GM21390 (cell line): ENCODE data around the gene MARCHF2.
"Not testable (repeated sequence)": the region's sequence is repeated elsewhere in the genome, so short reads cannot be mapped to it uniquely, and the experiment has no call there.

Experiments used
- ATAC-seq: cut with Tn5 transposase; IDR thresholded peaks from one replicate; pipeline ENCODE4 v1.9.1; 2021; ENCODE audit not compliant: unreplicated experiment

Gene MARCHF2

DNA sequence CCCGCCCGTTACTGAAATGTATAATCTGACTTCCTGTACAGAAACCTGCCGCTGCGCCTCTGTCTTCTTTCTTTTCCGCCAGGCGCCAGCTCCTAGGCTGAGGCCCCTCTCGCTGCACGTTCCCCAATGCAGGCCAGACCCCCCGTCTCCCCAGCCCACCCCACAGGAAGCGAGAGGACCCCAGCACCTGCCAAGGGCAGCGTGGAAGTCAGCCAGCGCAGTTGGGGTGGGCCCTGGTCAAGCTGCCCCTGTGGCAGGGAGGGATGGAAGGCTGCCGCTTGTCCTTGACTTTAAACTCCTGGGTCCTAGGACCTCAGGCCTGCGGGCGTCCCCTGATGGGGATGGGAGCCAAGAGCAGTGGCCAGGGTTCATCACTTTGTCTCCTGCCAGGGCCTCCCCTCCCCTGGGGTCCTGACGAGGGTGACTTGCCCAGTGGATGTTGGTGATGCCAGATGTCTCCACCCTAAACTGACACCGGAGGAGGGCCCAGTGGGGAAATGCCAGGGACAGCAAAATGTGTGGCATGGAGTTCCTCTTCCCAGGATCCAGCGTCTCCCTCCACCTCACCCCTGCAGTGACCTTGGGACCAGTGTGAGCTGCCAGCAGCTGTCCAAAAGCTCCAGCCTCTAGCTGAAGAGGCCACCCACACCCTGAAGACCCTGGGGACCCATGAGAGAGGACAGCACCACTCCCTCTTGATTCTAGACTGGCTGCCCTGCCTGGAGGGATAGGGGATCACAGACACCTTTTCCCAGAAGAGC is 8.5 kb upstream of the MARCHF2 start:
- ATAC-seq: no peak

GRCh38 chr19:8410718-8411117 is 2.4 kb upstream of the MARCHF2 start:
- not testable (repeated sequence) for ATAC-seq

DNA sequence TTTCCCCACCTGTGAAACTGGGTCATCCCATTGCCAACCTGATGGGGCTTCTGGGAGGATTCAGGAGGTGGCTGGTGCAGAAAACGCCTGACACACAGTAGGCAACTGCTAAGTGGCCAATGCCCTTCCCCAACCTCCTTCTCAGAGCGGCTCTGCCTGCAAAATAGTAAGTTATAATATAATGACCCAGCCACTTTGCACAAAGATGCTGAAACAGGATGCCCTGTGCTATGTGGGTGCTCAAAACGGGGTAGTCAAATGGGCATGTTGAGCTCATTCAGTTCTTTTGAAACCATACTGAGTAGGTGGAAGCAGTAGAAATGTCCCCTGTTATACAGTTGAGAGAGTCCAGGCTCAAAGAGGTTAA is 507 bp downstream of the MARCHF2 start:
- peak; percentile 12 for ATAC-seq

GRCh38 chr19:8416796-8417195 is 3.7 kb downstream of the MARCHF2 start:
- no peak for ATAC-seq

DNA sequence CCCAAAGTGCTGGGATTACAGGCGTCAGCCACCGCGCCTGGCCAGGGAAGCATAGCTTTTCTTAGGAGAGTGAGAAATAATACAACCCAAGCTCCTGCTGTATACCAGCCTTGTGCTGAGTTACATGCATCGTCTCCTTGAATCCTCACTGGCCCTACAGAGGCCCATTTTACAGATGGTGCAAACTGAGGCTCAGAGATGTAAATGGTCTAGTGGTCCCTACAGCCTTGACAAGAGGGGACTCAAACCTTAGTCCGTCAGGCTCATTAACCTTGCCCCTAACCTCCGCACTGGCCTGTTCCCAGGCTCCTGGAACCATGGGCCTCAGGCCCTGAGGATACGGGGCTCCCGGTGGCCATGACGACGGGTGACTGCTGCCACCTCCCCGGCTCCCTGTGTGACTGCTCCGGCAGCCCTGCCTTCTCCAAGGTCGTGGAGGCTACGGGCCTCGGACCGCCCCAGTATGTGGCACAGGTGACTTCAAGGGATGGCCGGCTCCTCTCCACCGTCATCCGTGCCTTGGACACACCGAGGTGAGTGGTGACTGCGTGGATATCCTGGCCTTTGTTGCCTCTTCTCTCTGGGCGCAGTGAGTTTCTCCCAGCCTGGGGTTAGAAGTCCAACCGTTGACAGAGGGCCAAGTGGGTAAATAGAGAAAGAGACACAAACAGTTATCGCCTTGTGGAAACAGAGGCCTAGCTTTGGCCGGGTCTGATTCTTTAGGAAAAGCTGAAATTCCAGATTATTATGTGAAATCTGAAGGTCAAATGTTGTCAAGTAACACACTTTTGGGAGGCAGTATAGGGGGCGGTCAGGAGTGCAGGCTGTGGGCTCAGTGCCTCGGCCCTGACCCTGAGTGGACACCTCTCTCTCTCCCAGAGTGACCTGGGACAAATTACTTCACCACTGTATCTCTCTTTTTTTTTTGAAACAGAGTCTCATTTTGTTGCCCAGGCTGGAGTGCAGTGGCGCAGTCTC is 8.7 kb downstream of the MARCHF2 start:
- ATAC-seq: no peak

GRCh38 chr19:8423817-8424223 is 10.7 kb downstream of the MARCHF2 start:
- ATAC-seq: no peak

DNA sequence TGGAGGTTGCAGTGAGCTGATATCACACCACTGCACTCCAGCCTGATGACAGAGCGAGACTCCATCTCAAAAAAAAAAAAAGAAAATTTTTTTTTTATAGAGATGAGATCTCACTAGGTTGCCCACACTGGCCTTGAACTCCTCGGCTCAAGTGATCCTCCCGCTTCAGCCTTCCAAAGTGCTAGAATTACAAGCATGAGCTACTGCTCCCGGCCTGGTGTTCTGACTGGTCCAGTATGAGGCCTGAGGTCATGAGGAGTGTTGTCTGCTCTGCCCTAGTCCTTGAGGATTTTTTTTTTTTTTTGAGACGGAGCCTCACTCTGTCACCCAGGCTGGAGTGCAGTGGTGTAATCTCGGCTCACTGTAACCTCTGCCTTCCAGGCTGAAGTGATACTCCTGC is 12.2 kb downstream of the MARCHF2 start:
- not testable (repeated sequence) for ATAC-seq

DNA sequence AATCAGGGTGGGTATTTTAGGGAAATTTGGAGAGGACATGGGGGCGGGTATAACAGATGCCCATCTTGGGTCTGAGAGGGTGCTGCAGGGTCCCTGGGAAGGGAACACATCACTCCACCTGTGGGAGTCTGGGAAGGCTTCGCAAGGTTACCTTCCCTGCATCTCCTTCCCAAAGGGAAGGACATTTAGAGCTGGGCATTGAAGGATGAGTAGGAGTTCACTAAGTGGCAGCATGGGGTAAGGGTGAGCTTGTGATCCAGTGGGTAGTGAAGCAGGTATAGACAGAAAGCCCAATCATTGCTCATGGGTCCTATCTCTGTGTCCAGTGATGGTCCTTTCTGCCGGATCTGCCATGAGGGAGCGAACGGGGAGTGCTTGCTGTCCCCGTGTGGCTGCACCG is 13.2 kb downstream of the MARCHF2 start:
- no peak for ATAC-seq

GRCh38 chr19:8429044-8429443 is 15.9 kb downstream of the MARCHF2 start:
- no peak for ATAC-seq

DNA sequence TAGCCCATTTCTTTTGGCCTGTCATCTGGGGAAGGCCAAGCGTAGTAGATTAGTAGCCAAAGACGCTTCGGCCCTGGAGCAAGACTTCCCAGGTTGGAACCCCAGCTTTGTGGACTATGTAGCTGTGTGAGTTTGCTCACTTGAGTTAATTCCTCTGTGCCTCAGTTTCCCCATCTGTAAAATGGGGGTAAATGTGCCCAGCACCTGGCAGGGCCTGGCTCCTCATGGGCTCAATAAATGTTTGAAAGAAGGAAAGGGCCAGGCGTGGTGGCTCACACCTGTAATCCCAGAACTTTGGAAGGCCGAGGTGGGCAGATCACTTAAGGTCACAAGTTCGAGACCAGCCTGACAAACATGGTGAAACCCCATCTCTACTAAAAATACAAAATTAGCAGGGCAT is 16.7 kb downstream of the MARCHF2 start:
- ATAC-seq: no peak

DNA sequence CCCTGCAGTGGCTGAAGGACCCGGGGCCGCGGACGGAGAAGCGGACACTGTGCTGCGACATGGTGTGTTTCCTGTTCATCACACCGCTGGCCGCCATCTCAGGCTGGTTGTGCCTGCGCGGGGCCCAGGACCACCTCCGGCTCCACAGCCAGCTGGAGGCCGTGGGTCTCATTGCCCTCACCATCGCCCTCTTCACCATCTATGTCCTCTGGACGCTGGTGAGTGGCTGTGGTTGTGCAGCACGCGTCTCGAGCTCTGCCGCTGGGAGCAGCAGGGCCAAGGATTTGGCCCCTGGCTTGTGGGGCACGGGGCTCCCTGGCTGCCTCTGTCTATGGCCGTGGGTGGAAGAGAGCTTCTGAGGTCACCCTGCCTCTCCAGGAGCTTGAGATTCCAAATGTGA is 17.5 kb downstream of the MARCHF2 start:
- ATAC-seq: no peak

DNA sequence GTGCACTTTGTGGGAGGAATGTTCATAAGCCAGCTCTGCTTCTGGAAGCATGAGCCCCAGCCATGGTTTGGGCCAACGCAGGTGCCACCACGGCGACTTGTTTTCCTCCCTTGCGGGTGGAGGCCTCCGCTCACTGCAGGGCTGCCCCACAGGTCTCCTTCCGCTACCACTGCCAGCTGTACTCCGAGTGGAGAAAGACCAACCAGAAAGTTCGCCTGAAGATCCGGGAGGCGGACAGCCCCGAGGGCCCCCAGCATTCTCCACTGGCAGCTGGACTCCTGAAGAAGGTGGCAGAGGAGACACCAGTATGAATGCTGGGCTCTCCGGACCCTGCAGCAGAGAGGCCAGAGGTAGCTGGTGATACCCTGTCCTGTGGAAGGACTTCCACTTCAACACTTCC is 25.1 kb downstream of the MARCHF2 start:
- no peak for ATAC-seq

DNA sequence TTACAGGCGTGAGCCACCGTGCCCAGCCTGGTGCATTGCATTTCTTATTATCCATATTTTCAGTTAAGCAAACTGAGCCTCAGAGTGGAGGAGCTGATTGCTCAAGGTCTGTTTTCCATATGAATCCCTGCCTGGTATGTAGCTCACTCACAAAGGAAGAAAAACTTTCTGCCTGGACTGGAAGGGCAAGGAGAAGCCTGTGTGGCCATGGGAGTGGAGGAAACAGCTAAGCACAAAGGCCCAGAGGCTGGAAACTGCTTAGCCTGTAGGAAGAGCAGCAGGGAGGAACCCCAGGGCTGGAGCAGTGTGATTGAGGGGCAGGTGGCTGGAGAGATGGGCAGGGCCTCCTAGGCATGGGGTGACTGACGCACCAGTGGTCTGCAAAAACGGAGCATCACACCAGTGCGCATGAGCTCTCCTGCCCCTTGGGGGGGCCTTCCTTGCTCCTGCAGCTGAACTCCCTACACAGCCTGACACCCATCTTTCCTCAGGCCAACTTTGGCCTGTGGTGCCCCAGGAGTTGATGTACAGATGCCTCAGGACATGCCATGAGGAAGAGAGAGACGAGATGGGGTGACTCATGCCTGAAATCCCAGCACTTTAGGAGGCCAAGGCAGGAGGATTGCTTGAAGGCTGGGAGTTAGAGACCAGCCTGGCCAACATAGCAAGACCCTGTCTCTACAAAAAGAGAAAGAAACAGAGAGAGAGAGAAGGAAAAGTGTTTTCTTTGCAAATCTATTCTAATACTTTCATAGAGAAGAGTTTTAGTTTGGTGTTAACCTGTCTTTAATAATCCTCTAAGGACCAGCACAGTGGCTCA is 28.8 kb downstream of the MARCHF2 start:
- ATAC-seq: no peak

GRCh38 chr19:8444140-8444676 is 31.1 kb downstream of the MARCHF2 start:
- ATAC-seq: not testable (repeated sequence)

DNA sequence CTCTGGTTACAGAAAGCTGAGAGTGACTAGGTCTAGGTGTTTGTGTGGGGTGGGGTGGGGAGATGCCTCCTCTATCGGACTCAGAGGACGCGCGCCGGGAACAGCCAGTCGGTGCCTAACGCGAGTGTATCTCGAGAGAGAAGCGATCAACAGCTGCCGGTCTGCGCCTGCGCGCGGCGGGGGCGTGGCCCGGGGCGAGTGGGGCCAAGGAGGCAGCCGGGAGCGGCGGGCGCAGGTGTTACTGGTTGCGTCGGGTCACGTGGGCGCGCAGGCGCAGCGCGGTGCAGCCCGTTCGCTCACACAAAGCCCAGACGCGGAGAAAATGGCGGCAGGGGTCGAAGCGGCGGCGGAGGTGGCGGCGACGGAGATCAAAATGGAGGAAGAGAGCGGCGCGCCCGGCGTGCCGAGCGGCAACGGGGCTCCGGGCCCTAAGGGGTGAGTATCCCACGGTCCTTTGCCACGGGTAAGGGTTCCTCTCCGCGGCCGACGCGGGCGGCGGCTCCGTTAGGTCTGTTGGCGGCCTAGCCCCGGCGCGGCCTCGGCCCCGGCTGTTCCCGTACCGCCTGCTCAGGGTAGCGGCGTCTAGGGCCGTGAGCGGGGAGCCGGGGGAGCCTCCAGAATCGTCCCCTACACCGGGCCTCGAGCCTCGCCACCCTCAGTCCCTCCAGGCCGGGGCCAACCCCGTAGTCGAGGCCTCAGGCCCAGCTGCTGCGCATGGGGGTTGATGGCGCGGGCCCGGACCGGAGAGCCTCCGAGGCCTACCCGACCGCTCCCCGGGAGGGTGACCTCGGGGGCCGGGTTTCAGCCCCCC is 31.8 kb downstream of the MARCHF2 start, which contains the start of gene HNRNPM:
Gene HNRNPM, plus strand, starts transcription at position 299 of the 811 bp plus-strand sequence. Its CDS starts 24 bp downstream, at position 323.
- peak; percentile 79 for ATAC-seq

DNA sequence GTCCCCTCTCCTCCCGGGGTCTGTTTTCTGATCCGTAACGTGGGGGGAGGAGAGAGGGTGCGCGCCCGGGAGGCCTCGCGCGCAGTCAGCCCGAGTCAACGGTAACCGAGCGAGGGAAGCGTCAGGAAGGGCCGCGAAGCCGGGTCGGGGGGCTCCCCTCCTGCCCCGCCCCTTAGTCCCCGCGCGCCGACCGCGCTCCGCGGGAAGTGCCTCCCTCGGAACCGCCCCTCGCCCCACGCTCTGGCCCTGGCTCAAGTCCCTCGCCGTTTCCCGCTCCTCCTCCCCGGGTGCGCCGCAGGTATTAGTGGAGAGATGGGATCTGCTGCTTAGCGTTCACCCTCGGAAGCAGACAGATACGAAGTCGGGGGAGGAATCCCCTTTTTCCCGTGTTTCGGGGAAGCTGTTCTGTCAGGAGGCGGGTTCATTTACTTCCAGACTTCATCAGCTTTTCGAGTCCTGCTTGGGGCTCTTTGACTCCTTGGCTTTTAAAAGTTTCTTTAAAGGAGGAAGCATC is 32.4 kb downstream of the MARCHF2 start:
- peak; percentile 22 for ATAC-seq

- no peak for ATAC-seq
Observed at GRCh38 chr19:8446061-8446709, 33.1 kb downstream of the MARCHF2 start.

DNA sequence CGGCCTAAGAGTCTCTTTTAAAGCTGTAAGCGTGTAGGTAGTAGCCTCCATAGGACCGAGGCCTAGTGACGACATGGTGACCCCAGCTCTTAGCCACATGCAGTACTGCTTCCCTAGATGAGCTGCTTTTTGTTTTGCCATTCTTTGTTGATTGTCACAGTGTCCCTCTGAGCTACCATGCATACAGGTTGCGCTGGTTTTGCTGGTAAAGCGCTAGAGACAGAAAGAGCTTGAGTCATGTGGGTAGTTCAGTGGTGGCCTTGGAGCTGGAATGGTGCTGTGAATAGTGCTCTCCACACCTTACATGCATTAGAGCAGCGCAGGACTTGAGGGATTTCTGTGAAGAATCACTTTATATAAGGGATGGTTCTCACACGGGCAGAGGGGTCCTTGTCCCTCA is 36.7 kb downstream of the MARCHF2 start:
- ATAC-seq: no peak

GRCh38 chr19:8451377-8451776 is 38.3 kb downstream of the MARCHF2 start:
- ATAC-seq: no peak
